Measurements from ENCODE around the gene SYNJ2. TPM values are rescaled to one million over a fixed set of nuclear protein-coding genes. Genes with fewer than 3 reads are reported as not detected.

Gene SYNJ2
- total RNA-seq, 2 experiments from 2014 or later, result 38.2 to 38.5 TPM

DNA sequence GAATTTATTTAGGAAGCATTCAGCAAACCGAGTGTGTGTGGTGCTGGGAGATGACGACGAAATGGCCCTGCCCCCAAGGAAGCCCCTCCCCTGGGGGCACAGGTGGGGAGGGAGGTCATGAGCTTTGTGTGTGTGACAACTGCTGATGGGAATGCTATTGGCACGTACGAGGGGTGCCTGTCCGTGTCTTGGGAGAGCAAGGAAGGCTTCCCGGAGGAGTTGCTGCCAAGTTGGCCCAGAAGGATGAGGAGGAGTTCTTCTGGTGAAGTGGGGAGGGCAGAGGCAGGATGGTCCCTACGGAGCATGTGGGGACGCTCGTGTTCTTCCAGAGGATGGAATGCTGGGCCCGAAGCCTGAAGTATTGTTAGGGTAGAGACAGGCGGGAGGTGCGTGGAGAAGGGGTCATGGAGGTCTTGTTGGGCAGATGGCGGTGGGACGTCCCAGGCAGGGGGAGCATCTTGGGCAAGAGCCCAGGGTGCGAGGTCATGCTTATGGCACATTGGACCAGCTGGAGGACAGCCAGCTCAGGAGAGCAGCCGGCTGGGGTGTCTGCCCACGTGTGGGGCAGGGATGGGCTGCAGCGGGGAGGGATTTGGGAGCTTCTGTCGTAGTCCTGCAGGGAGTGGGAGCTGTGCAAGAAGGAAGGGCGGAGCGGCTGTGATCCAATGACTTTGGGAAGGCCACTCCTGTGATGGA is 46.1 kb downstream of the SYNJ2 start:
- Mint-ChIP-seq H3K9me3 (ENCODE audit: insufficient read depth) (no peaks in the 10 kb centered on the region), H3K4me1 (ENCODE audit: low read depth) (peaks cover 66% of the 10 kb centered on the region), H3K27me3 (ENCODE audit: low read depth) (no peaks in the 10 kb centered on the region), H3K4me3 (peak overlapping the region; percentile 69), H3K36me3 (ENCODE audit: low read depth) (peaks cover 27% of the 10 kb centered on the region), H3K27ac (peak overlapping the region; percentile 99)
- CTCF ChIA-PET, result interaction anchor here (1.1 to 4.6 kb wide), 7 partner anchors 13 to 142 kb away, joined by 3 to 84 read pairs (median 6); no protein-coding TSS in a partner anchor
- POLR2A ChIA-PET, result interaction anchor here (1.2 kb wide), 1 partner anchor 10 kb away, joined by 4 read pairs; no protein-coding TSS in a partner anchor
- no peak for ATAC-seq
- DNase-seq, result no peak

GRCh38 chr6:158028421-158028820 is 46.8 kb downstream of the SYNJ2 start:
- ATAC-seq (no peak), DNase-seq (no peak)
- Mint-ChIP-seq H3K4me1 (ENCODE audit: low read depth) (peaks cover 66% of the 10 kb centered on the region), H3K4me3 (no peak overlapping the region), H3K9me3 (ENCODE audit: insufficient read depth) (no peaks in the 10 kb centered on the region), H3K27me3 (ENCODE audit: low read depth) (no peaks in the 10 kb centered on the region), H3K27ac (peak overlapping the region; percentile 68), H3K36me3 (ENCODE audit: low read depth) (peaks cover 31% of the 10 kb centered on the region)
- CTCF ChIA-PET, result interaction anchor here (1.1 to 4.6 kb wide), 4 partner anchors 14 to 58 kb away, joined by 3 to 84 read pairs (median 6); no protein-coding TSS in a partner anchor
- POLR2A ChIA-PET, result interaction anchor here (0.6 to 1.2 kb wide), 2 partner anchors 10 to 58 kb away, joined by 4 read pairs; no protein-coding TSS in a partner anchor

DNA sequence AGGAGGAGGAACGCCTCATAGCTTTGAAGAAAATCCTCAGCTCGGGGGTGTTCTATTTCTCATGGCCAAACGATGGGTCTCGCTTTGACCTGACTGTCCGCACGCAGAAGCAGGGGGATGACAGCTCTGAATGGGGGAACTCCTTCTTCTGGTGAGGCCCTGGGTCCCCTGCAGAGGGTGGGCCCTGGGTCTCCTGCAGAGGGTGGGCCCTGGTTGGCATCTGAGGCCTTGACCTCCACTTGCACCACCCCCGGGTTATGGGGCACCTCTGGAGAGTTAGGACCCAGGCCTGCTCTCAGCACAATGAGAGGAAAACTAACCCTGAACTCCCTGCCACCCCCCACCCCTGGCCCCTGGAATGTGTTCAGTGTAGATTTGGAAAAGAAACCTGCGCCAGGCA is 47.2 kb downstream of the SYNJ2 start:
- CTCF ChIA-PET, result interaction anchor here (1.1 to 4.6 kb wide), 4 partner anchors 14 to 57 kb away, joined by 3 to 84 read pairs (median 6); no protein-coding TSS in a partner anchor
- peaks cover 66% of the 10 kb centered on the region for H3K4me1 Mint-ChIP-seq (ENCODE audit: low read depth)
- H3K4me3 Mint-ChIP-seq, result no peak overlapping the region
- H3K27ac Mint-ChIP-seq, result no peak overlapping the region
- peaks cover 36% of the 10 kb centered on the region for H3K36me3 Mint-ChIP-seq (ENCODE audit: low read depth)
- POLR2A ChIA-PET, result interaction anchor here (0.6 kb wide), 1 partner anchor 58 kb away, joined by 4 read pairs; no protein-coding TSS in a partner anchor
- ATAC-seq, result no peak
- no peaks in the 10 kb centered on the region for H3K27me3 Mint-ChIP-seq (ENCODE audit: low read depth)
- no peak for DNase-seq
- no peaks in the 10 kb centered on the region for H3K9me3 Mint-ChIP-seq (ENCODE audit: insufficient read depth)

DNA sequence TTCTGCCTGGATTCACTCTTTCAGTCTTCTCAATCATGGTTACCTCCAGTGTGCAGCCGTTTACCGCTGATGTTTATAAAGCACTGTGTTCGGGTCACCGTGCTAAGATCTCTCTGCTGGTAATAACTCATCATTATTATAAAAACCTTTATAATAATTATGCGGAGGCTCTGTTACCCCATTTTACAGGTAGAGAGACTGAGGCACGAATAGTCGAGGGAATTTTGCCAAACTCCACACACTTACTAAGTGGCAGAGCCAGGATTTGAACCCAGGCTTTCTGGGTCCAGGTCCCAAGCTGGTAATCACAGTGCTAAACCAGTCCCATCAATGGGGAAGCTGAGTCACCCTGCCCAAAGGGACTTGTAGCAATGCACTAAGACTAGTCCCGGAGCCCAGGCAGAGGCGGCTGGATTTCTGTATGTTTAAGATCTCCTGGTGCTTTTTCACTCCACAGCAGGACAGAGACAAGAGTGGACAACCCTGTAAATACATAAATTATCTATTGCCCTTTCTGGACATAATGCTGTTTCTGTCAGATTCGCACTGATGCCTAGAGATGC is 48.1 kb downstream of the SYNJ2 start:
- Mint-ChIP-seq H3K36me3 (ENCODE audit: low read depth) (peaks cover 41% of the 10 kb centered on the region), H3K4me1 (ENCODE audit: low read depth) (peaks cover 63% of the 10 kb centered on the region), H3K9me3 (ENCODE audit: insufficient read depth) (no peaks in the 10 kb centered on the region), H3K27me3 (ENCODE audit: low read depth) (no peaks in the 10 kb centered on the region), H3K27ac (peak overlapping the region; percentile 28), H3K4me3 (no peak overlapping the region)
- no peak for DNase-seq
- ChIA-PET POLR2A (no interaction called here), CTCF (interaction anchor here (1.9 to 4.6 kb wide), 3 partner anchors 15 to 42 kb away, joined by 5 to 84 read pairs (median 26); no protein-coding TSS in a partner anchor)
- no peak for ATAC-seq

GRCh38 chr6:158030380-158031300 is 49.0 kb downstream of the SYNJ2 start:
- Mint-ChIP-seq H3K27me3 (ENCODE audit: low read depth) (no peaks in the 10 kb centered on the region), H3K9me3 (ENCODE audit: insufficient read depth) (no peaks in the 10 kb centered on the region), H3K36me3 (ENCODE audit: low read depth) (peaks cover 47% of the 10 kb centered on the region), H3K4me1 (ENCODE audit: low read depth) (peaks cover 56% of the 10 kb centered on the region), H3K4me3 (peak overlapping the region; percentile 43), H3K27ac (peak overlapping the region; percentile 84)
- no peak for DNase-seq
- CTCF ChIA-PET, result interaction anchor here (1.3 to 3.4 kb wide), 4 partner anchors 11 to 41 kb away, joined by 3 to 26 read pairs (median 4); no protein-coding TSS in a partner anchor
- POLR2A ChIA-PET, result interaction anchor here (0.9 to 1.1 kb wide), 2 partner anchors 11 to 36 kb away, joined by 3 read pairs; no protein-coding TSS in a partner anchor
- no peak for ATAC-seq

GRCh38 chr6:158031381-158032353 is 50.0 kb downstream of the SYNJ2 start:
- POLR2A ChIA-PET, result interaction anchor here (0.9 to 1.1 kb wide), 2 partner anchors 10 to 37 kb away, joined by 3 read pairs; no protein-coding TSS in a partner anchor
- Mint-ChIP-seq H3K4me3 (peak overlapping the region; percentile 43), H3K36me3 (ENCODE audit: low read depth) (peaks cover 56% of the 10 kb centered on the region), H3K27ac (peak overlapping the region; percentile 84), H3K27me3 (ENCODE audit: low read depth) (no peaks in the 10 kb centered on the region), H3K4me1 (ENCODE audit: low read depth) (peaks cover 48% of the 10 kb centered on the region), H3K9me3 (ENCODE audit: insufficient read depth) (no peaks in the 10 kb centered on the region)
- DNase-seq, result peak; percentile 79
- CTCF ChIA-PET, result interaction anchor here (1.3 to 3.4 kb wide), 4 partner anchors 10 to 40 kb away, joined by 3 to 26 read pairs (median 4); no protein-coding TSS in a partner anchor
- ATAC-seq, result peak; percentile 52

DNA sequence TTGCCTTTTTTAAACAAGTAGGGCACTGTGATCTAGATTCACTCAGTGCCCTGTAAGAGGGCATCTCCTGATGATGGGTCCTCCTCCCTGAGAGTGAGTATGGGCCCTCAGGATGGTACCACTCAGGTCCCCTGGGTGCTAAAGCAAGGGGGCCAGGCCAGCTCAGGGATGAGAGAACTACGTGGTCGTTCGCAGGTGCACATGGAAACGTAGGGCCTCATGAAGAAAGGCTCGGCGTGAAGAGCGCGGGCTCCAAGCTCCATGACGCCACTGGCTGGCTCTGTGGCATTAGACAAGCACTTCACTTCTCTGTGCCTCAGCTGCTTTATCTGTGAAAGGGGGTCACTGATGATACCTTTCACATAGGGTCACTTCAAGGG is 50.7 kb downstream of the SYNJ2 start:
- POLR2A ChIA-PET, result no interaction called here
- DNase-seq (no peak), ATAC-seq (no peak)
- Mint-ChIP-seq H3K4me1 (ENCODE audit: low read depth) (peaks cover 41% of the 10 kb centered on the region), H3K4me3 (no peak overlapping the region), H3K27ac (no peak overlapping the region), H3K36me3 (ENCODE audit: low read depth) (peaks cover 56% of the 10 kb centered on the region), H3K27me3 (ENCODE audit: low read depth) (no peaks in the 10 kb centered on the region), H3K9me3 (ENCODE audit: insufficient read depth) (no peaks in the 10 kb centered on the region)
- CTCF ChIA-PET, result interaction anchor here (1.9 to 3.4 kb wide), 2 partner anchors 14 to 40 kb away, joined by 4 to 26 read pairs; no protein-coding TSS in a partner anchor

DNA sequence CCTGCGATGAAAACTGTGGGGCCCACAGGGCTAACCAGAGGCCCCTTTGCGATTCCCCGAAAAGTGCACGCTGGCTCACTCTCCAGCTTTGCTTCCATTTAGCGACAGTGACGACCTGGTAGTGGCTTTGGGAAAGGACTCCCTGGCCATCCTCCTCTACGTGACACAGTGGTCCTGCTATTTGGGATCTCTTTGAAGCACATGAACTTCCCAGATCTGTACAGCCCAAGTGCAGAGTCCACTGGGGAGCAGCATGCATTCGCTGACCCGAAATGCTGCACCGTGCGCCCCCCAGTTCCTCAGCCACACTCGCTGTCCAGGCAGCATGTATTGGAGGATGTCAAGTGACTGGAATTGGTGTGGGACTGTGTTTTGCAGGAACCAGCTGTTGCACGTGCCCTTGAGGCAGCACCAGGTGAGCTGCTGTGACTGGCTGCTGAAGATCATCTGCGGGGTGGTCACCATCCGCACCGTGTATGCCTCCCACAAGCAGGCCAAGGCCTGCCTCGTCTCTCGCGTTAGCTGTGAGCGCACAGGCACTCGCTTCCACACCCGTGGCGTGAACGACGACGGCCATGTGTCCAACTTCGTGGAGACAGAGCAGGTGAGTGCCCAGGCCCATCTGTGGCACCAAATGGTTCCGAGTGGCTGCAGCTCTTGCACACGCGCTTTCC is 51.6 kb downstream of the SYNJ2 start:
- Mint-ChIP-seq H3K9me3 (ENCODE audit: insufficient read depth) (no peaks in the 10 kb centered on the region), H3K36me3 (ENCODE audit: low read depth) (peaks cover 54% of the 10 kb centered on the region), H3K4me3 (no peak overlapping the region), H3K4me1 (ENCODE audit: low read depth) (peaks cover 32% of the 10 kb centered on the region), H3K27me3 (ENCODE audit: low read depth) (no peaks in the 10 kb centered on the region), H3K27ac (no peak overlapping the region)
- DNase-seq, result no peak
- POLR2A ChIA-PET, result no interaction called here
- no peak for ATAC-seq
- CTCF ChIA-PET, result no interaction called here

DNA sequence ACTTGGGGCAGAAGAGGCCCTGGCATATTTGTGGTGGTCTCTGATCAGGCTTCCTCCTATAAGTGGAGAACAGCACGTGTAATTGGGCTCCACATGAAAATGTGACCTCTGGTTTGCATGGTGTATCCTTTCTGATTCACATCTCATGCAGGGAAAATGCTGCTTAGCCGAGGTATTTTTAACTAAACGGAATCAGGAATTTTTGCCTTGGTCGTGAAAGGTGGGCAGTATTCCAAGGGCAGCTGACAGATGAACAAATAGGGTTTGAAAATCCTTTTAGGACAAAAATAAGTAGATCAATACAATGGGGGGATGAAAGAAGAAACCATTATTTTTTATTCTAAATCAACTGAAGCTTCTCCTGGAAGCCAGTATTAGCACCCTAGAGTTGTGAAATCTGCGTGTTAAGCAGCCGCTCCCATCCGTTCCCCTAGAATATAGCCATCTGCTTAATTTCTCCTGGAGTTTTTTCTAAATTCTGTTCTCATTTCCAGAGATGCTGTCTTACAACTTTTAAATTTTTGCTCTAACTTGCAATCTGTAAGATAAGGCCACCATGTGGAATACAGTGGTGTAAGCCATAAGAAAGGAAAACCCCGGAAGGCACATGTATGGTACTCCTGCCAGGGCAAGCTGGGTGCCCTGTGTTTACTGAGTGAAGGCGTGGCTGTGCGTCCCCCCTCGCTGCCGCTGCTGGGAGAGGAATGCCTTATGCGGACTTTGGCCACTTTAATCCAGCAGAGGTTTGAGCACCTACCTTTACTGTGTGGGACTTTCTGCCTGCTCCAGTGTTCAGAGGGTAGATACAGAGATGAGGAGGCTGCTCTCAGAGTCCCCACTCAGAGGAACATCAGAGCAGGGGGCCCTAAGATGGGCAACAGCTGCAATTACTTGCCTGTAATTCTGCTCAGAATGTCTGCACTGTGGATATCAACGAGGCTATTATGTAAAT is 52.4 kb downstream of the SYNJ2 start:
- ATAC-seq, result no peak
- H3K36me3 Mint-ChIP-seq (ENCODE audit: low read depth), result peaks cover 59% of the 10 kb centered on the region
- no peaks in the 10 kb centered on the region for H3K27me3 Mint-ChIP-seq (ENCODE audit: low read depth)
- POLR2A ChIA-PET, result interaction anchor here (0.7 kb wide), 1 partner anchor 791 kb away, joined by 3 read pairs; no protein-coding TSS in a partner anchor
- H3K4me1 Mint-ChIP-seq (ENCODE audit: low read depth), result peaks cover 38% of the 10 kb centered on the region
- DNase-seq, result no peak
- H3K9me3 Mint-ChIP-seq (ENCODE audit: insufficient read depth), result no peaks in the 10 kb centered on the region
- H3K4me3 Mint-ChIP-seq, result no peak overlapping the region
- CTCF ChIA-PET, result interaction anchor here (4.6 kb wide), 1 partner anchor 8 kb away, joined by 26 read pairs; no protein-coding TSS in a partner anchor
- H3K27ac Mint-ChIP-seq, result no peak overlapping the region

Measured in activated CD8-positive, alpha-beta T cell treated with anti-CD3 and anti-CD28 coated beads, Interleukin-2, amount 10 ng/mL, durations not matched to agents 7 days and 5 days (primary cell).